Measurements from ENCODE around the gene SCN1B. TPM values are rescaled to one million over a fixed set of nuclear protein-coding genes. Genes with fewer than 3 reads are reported as not detected.

Gene SCN1B
- total and polyA plus RNA-seq, 10 of the 15 experiments (the other 5 are each of a cell fraction or from before 2014, with no cell fraction given): 0.04 to 0.54 (median 0.11) TPM; not detected in 3

GRCh38 chr19:35052599-35053190 lies 22.4 kb downstream of the SCN1B start:
- WGBS (ENCODE audit: insufficient coverage, insufficient replicate concordance, low lambda C conversion rate, missing lambda C conversion rate): 59% methylated on average over 8 of the region's 8 CpGs
- H3K9ac ChIP-seq (ENCODE audit: control insufficient read depth, insufficient read depth, low read length): no peak overlapping the region

More at GRCh38 chr19:35052599-35053190, 22.4 kb downstream of the SCN1B start:
- Histone ChIP-seq H3K4me1 (ENCODE audit: control insufficient read depth, insufficient read depth, low read length) (no peaks in the 10 kb centered on the region), H3K79me2 (ENCODE audit: control insufficient read depth, insufficient read depth, low read length) (no peaks in the 10 kb centered on the region), H3K27me3 (replicated peaks in 1 of 2; ENCODE audit: control insufficient read depth in 2 of 2, insufficient read depth in 2 of 2, low read length in 1 of 2) (no peaks in the 10 kb centered on the region; a peak in 1 of 4 replicates), H3K4me3 (no peak overlapping the region), H3K27ac (ENCODE audit: control insufficient read depth, insufficient read depth) (no peak overlapping the region), H3K36me3 (ENCODE audit: control insufficient read depth in 2 of 2, insufficient read depth in 2 of 2, low read length in 1 of 2) (no peaks in the 10 kb centered on the region), H3K4me2 (ENCODE audit: control insufficient read depth, insufficient read depth) (no peak overlapping the region), H2AFZ (ENCODE audit: control insufficient read depth, low read depth, low read length) (no peak overlapping the region), H4K20me1 (ENCODE audit: control insufficient read depth, insufficient read depth) (no peaks in the 10 kb centered on the region), H3K9me3 (replicated peaks; ENCODE audit: control insufficient read depth, insufficient read depth, low read length) (no peaks in the 10 kb centered on the region)
- SMC1A ChIA-PET (ENCODE audit: uncharacterized antibody, unreplicated experiment): interaction anchor here (1.0 kb wide), 1 partner anchor 9 kb away, joined by 3 read pairs; no protein-coding TSS in a partner anchor
- FAIRE-seq: no peak
- no TSS peak for BruUV-seq (replicated peaks)
- in situ Hi-C loops (cut with MboI): no loop called here
- no peak for ATAC-seq
- CTCF ChIA-PET: interaction anchor here (1.1 to 8.2 kb wide), 2 partner anchors 8 to 14 kb away, joined by 3 to 56 read pairs; no protein-coding TSS in a partner anchor
- DNase-seq (ENCODE audit: low read depth, low spot score): no peak
- POLR2A ChIA-PET: no interaction called here
- TF ChIP-seq, protein P1, sequence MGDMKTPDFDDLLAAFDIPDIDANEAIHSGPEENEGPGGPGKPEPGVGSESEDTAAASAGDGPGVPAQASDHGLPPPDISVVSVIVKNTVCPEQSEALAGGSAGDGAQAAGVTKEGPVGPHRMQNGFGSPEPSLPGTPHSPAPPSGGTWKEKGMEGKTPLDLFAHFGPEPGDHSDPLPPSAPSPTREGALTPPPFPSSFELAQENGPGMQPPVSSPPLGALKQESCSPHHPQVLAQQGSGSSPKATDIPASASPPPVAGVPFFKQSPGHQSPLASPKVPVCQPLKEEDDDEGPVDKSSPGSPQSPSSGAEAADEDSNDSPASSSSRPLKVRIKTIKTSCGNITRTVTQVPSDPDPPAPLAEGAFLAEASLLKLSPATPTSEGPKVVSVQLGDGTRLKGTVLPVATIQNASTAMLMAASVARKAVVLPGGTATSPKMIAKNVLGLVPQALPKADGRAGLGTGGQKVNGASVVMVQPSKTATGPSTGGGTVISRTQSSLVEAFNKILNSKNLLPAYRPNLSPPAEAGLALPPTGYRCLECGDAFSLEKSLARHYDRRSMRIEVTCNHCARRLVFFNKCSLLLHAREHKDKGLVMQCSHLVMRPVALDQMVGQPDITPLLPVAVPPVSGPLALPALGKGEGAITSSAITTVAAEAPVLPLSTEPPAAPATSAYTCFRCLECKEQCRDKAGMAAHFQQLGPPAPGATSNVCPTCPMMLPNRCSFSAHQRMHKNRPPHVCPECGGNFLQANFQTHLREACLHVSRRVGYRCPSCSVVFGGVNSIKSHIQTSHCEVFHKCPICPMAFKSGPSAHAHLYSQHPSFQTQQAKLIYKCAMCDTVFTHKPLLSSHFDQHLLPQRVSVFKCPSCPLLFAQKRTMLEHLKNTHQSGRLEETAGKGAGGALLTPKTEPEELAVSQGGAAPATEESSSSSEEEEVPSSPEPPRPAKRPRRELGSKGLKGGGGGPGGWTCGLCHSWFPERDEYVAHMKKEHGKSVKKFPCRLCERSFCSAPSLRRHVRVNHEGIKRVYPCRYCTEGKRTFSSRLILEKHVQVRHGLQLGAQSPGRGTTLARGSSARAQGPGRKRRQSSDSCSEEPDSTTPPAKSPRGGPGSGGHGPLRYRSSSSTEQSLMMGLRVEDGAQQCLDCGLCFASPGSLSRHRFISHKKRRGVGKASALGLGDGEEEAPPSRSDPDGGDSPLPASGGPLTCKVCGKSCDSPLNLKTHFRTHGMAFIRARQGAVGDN (IDR thresholded peaks at IDR 0.05): no peak
- TF ChIP-seq, protein P2, sequence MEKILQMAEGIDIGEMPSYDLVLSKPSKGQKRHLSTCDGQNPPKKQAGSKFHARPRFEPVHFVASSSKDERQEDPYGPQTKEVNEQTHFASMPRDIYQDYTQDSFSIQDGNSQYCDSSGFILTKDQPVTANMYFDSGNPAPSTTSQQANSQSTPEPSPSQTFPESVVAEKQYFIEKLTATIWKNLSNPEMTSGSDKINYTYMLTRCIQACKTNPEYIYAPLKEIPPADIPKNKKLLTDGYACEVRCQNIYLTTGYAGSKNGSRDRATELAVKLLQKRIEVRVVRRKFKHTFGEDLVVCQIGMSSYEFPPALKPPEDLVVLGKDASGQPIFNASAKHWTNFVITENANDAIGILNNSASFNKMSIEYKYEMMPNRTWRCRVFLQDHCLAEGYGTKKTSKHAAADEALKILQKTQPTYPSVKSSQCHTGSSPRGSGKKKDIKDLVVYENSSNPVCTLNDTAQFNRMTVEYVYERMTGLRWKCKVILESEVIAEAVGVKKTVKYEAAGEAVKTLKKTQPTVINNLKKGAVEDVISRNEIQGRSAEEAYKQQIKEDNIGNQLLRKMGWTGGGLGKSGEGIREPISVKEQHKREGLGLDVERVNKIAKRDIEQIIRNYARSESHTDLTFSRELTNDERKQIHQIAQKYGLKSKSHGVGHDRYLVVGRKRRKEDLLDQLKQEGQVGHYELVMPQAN (conservative IDR thresholded peaks at IDR 0.05): no peak
- TF ChIP-seq CHD1 (IDR thresholded peaks at IDR 0.05; ENCODE audit: low read depth, low read length): no peak
- TF ChIP-seq ZNF24 (IDR thresholded peaks at IDR 0.05): no peak
- intact Hi-C loops (cut with micrococcal nuclease; ENCODE audit: unreplicated experiment): no loop called here
- RAD21 ChIA-PET (ENCODE audit: unreplicated experiment): no interaction called here
